CD4-positive, CD25-positive, alpha-beta regulatory T cell (primary cell): ENCODE results near the gene FAM120AOS. TPM values are rescaled to one million over a fixed set of nuclear protein-coding genes. Genes with fewer than 3 reads are reported as not detected.
A peak's percentile ranks its signal among the peaks of the same experiment; 100 is the strongest.

ENCODE experiments used
- ATAC-seq, 2 donors: fragments of 150-1000 bp; cut with Tn5 transposase; one replicate each; pipeline ENCODE4 v1.10.0; 2021; ENCODE audit warnings: low read depth in 2 of 2, moderate number of reproducible peaks in 2 of 2, moderate library complexity in 1 of 2
- DNase-seq, 3 donors: peaks; one replicate each; pipeline versions ENCODE4 v3.0.0 to v3.0.0-alpha.2; 2012 to 2022; ENCODE audit warnings: mixed read lengths in 1 of 3
- H3K27ac ChIP-seq: one replicate; pipeline ENCODE4 v1.7.0; 2013; ENCODE audit warnings: mild to moderate bottlenecking, low read length; ENCODE audit not compliant: insufficient read depth, poor library complexity, severe bottlenecking
- H3K27me3 ChIP-seq: one replicate; pipeline ENCODE4 v1.7.0; 2013; ENCODE audit warnings: low read length; ENCODE audit not compliant: control insufficient read depth, insufficient read depth
- H3K36me3 ChIP-seq: one replicate; pipeline ENCODE4 v1.7.0; 2013; ENCODE audit warnings: mild to moderate bottlenecking, low read length, moderate library complexity; ENCODE audit not compliant: control insufficient read depth, insufficient read depth
- H3K4me1 ChIP-seq: 2 replicates; pipeline ENCODE4 v1.7.0; 2013; ENCODE audit warnings: mild to moderate bottlenecking, low read length; ENCODE audit not compliant: insufficient read depth, control insufficient read depth, poor library complexity, severe bottlenecking
- H3K4me3 ChIP-seq: one replicate; pipeline ENCODE4 v1.7.0; 2013; ENCODE audit warnings: low read depth, mild to moderate bottlenecking, low read length, moderate library complexity
- H3K9me3 ChIP-seq, 2 experiments: 1 replicate in 1 of 2; 2 replicates in 1 of 2; pipeline ENCODE4 v1.7.0; 2013; ENCODE audit warnings: low read length in 2 of 2, mild to moderate bottlenecking in 1 of 2, moderate library complexity in 1 of 2; ENCODE audit not compliant: control insufficient read depth in 2 of 2
- H3K27ac Mint-ChIP-seq, 3 donors: one replicate each; pipeline ENCODE4 v1.8.0; 2020 to 2022; ENCODE audit warnings: mild to moderate bottlenecking in 3 of 3, mixed read lengths in 3 of 3, moderate library complexity in 2 of 3
- H3K27me3 Mint-ChIP-seq: one replicate; pipeline ENCODE4 v1.8.0; 2022; ENCODE audit warnings: mild to moderate bottlenecking, mixed read lengths
- H3K36me3 Mint-ChIP-seq: one replicate; pipeline ENCODE4 v1.8.0; 2020; ENCODE audit warnings: mixed read lengths
- H3K4me1 Mint-ChIP-seq, 4 donors: one replicate each; pipeline ENCODE4 v1.8.0; 2020 to 2022; ENCODE audit warnings: mixed read lengths in 4 of 4, mild to moderate bottlenecking in 1 of 4
- H3K4me3 Mint-ChIP-seq, 4 donors: one replicate each; pipeline ENCODE4 v1.8.0; 2020 to 2022; ENCODE audit warnings: mild to moderate bottlenecking in 4 of 4, mixed read lengths in 4 of 4, moderate library complexity in 3 of 4
- H3K9me3 Mint-ChIP-seq, 7 donors: one replicate each; pipeline ENCODE4 v1.8.0; 2020 to 2022; ENCODE audit warnings: mixed read lengths in 7 of 7, mild to moderate bottlenecking in 3 of 7, moderate library complexity in 2 of 7
- polyA plus RNA-seq, 4 donors: library from polyadenylated mRNA; unstranded; fragments of 300-500 nt; fragmentation: Illumina TruSeq; gene quantifications; one replicate each; pipeline ENCODE4 v1.2.3, GENCODE V29; 2021
- total RNA-seq: library from RNA; stranded (reverse); gene quantifications from one replicate; pipeline ENCODE4 v1.2.3, GENCODE V29; 2022

Gene FAM120AOS
- total and polyA plus RNA-seq, 5 donors from 2014 or later = 45.7 to 64.3 (median 52.1) TPM

DNA sequence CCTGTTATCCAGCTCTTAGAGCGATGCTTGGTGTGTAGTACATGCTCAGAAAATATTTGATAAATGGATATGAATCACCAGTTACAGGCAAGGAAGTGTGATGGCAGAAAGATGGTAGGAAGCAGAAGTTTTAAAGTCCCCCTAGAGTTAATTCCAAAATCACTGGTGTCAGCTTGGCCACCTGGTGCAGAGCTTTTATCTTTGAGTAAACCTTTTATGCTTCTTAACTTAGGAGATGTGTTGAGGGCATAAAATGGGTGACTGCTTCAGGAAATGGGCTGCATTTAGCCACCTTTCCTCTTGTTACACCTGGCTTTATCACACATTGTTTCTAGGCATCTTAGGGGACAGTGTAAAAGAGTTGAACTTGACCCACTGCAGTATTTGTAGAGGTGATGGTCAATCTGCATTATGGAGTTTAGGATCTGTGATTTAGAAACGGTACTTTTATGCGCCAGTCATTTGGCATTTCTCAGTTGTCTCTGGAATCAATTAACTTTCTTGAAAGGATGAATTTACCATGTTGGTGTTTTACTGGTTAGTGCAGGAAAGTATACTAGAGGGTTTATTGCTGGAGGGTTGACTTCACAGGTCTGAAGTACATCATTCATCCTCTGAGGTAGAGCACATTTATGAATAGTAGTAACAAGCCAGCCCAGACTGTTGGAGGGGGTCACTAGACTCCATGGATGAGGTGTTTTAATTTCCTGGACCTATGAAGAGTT, 7.5 kb upstream of the FAM120AOS start:
- no peak for DNase-seq
- Mint-ChIP-seq H3K36me3 (peaks cover 14% of the 10 kb centered on the region), H3K9me3 (no peaks in the 10 kb centered on the region), H3K27me3 (no peaks in the 10 kb centered on the region), H3K4me3 (peak overlapping the region in 2 of 4 donors; percentile 4 to 19), H3K27ac (peak overlapping the region; percentile 15 to 86 (median 62)), H3K4me1 (peaks cover 61 to 95% (median 85%) of the 10 kb centered on the region in 4 donors)
- H3K4me1 ChIP-seq = peaks cover 67% of the 10 kb centered on the region
- no peak overlapping the region for H3K27ac ChIP-seq
- peaks cover 2% of the 10 kb centered on the region for H3K36me3 ChIP-seq
- H3K27me3 ChIP-seq = no peaks in the 10 kb centered on the region
- no peaks in the 10 kb centered on the region for H3K9me3 ChIP-seq
- H3K4me3 ChIP-seq = peak overlapping the region; percentile 28
- no peak for ATAC-seq

- H3K4me1 ChIP-seq = peaks cover 62% of the 10 kb centered on the region
- peaks cover 14% of the 10 kb centered on the region for H3K36me3 Mint-ChIP-seq
- no peaks in the 10 kb centered on the region for H3K27me3 ChIP-seq
- H3K4me1 Mint-ChIP-seq = peaks cover 54 to 92% (median 82%) of the 10 kb centered on the region in 4 donors
- peak overlapping the region in 1 of 4 donors; percentile 72 for H3K4me3 Mint-ChIP-seq
- H3K27me3 Mint-ChIP-seq = no peaks in the 10 kb centered on the region
- peak overlapping the region; percentile 63 to 71 (median 65) for H3K27ac Mint-ChIP-seq
- no peak for ATAC-seq
- no peak for DNase-seq
- H3K9me3 Mint-ChIP-seq = no peaks in the 10 kb centered on the region
- no peaks in the 10 kb centered on the region for H3K9me3 ChIP-seq
- H3K36me3 ChIP-seq = peaks cover 2% of the 10 kb centered on the region
- peak overlapping the region; percentile 39 for H3K27ac ChIP-seq
- H3K4me3 ChIP-seq = no peak overlapping the region
Measured at GRCh38 chr9:93459432-93459847, 6.1 kb upstream of the FAM120AOS start.

- peak overlapping the region in 1 of 4 donors; percentile 72 for H3K4me3 Mint-ChIP-seq
- Histone ChIP-seq H3K27me3 (no peaks in the 10 kb centered on the region), H3K36me3 (peaks cover 2% of the 10 kb centered on the region), H3K4me1 (peaks cover 62% of the 10 kb centered on the region), H3K27ac (no peak overlapping the region), H3K9me3 (no peaks in the 10 kb centered on the region), H3K4me3 (no peak overlapping the region)
- H3K4me1 Mint-ChIP-seq = peaks cover 46 to 92% (median 82%) of the 10 kb centered on the region in 4 donors
- DNase-seq (no peak), ATAC-seq (no peak)
- H3K9me3 Mint-ChIP-seq = no peaks in the 10 kb centered on the region
- H3K27ac Mint-ChIP-seq = peak overlapping the region in 2 of 3 donors; percentile 20 to 65
- H3K27me3 Mint-ChIP-seq = no peaks in the 10 kb centered on the region
- H3K36me3 Mint-ChIP-seq = peaks cover 14% of the 10 kb centered on the region
Measured at GRCh38 chr9:93458712-93459111, 5.3 kb upstream of the FAM120AOS start.

DNA sequence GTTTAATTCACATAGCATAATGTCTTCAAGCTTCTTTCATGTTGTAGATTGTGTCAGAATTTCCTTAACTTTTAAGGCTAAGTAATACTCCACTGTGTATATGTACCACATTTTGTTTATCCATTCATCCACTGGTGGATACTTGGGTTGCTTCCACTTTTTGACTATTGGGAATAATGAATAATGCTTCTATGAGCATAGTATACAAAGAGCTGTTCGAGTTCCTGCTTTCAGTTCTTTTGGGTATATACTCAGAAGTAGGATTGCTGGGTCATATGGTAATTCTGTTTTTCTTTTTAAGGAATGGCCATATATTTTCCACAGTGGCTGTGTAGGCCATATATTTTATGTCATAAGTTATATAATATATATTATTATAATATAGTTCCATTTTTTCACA, 3.6 kb upstream of the FAM120AOS start:
- H3K27ac ChIP-seq = peak overlapping the region; percentile 70
- peaks cover 58% of the 10 kb centered on the region for H3K4me1 ChIP-seq
- H3K36me3 ChIP-seq = peaks cover 2% of the 10 kb centered on the region
- H3K9me3 ChIP-seq = no peaks in the 10 kb centered on the region
- ATAC-seq (no peak), DNase-seq (no peak)
- Mint-ChIP-seq H3K4me3 (peak overlapping the region in 2 of 4 donors; percentile 66 to 80), H3K36me3 (peaks cover 12% of the 10 kb centered on the region), H3K27ac (peak overlapping the region; percentile 59 to 92 (median 92)), H3K9me3 (no peaks in the 10 kb centered on the region), H3K4me1 (peaks cover 42 to 85% (median 71%) of the 10 kb centered on the region in 4 donors), H3K27me3 (no peaks in the 10 kb centered on the region)
- H3K27me3 ChIP-seq = no peaks in the 10 kb centered on the region
- H3K4me3 ChIP-seq = peak overlapping the region; percentile 66

DNA sequence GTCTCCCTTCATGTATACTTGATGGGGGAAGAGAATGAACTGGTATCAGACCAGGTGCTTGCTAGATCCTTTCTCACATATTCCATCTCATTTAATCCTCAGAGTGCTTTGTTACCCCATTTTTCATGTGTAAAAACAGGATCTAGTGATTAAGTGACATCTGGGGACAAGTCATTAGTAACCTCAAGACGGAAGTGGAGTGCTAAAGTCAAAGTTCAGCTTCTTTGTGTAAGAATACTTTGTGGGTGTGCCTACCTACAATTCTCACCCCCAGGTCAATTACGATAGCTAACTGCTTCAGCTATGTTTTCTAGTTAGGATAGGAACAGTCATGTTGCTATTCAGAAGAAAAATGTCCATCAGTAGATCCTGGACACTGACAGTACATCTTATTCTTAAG, 3.1 kb upstream of the FAM120AOS start:
- Mint-ChIP-seq H3K27ac (peak overlapping the region; percentile 59 to 92 (median 92)), H3K4me3 (peak overlapping the region; percentile 61 to 80 (median 65)), H3K36me3 (peaks cover 12% of the 10 kb centered on the region), H3K9me3 (no peaks in the 10 kb centered on the region), H3K4me1 (peaks cover 42 to 82% (median 69%) of the 10 kb centered on the region in 4 donors), H3K27me3 (no peaks in the 10 kb centered on the region)
- Histone ChIP-seq H3K36me3 (peaks cover 2% of the 10 kb centered on the region), H3K27ac (peak overlapping the region; percentile 70), H3K4me1 (peaks cover 58% of the 10 kb centered on the region), H3K27me3 (no peaks in the 10 kb centered on the region), H3K9me3 (no peaks in the 10 kb centered on the region), H3K4me3 (peak overlapping the region; percentile 66)
- DNase-seq (peak in 2 of 3 donors; percentile 22 to 69), ATAC-seq (peak in 1 of 2 donors; percentile 16)

GRCh38 chr9:93456022-93456421, 2.6 kb upstream of the FAM120AOS start:
- DNase-seq (no peak), ATAC-seq (no peak)
- H3K9me3 Mint-ChIP-seq = no peaks in the 10 kb centered on the region
- H3K27me3 Mint-ChIP-seq = no peaks in the 10 kb centered on the region
- H3K9me3 ChIP-seq = no peaks in the 10 kb centered on the region
- no peaks in the 10 kb centered on the region for H3K27me3 ChIP-seq
- H3K36me3 Mint-ChIP-seq = peaks cover 12% of the 10 kb centered on the region
- peaks cover 56% of the 10 kb centered on the region for H3K4me1 ChIP-seq
- peak overlapping the region; percentile 88 for H3K27ac ChIP-seq
- peaks cover 2% of the 10 kb centered on the region for H3K36me3 ChIP-seq
- peaks cover 42 to 78% (median 67%) of the 10 kb centered on the region in 4 donors for H3K4me1 Mint-ChIP-seq
- H3K4me3 ChIP-seq = peak overlapping the region; percentile 66
- peak overlapping the region; percentile 59 to 92 (median 92) for H3K27ac Mint-ChIP-seq
- peak overlapping the region; percentile 61 to 80 (median 65) for H3K4me3 Mint-ChIP-seq

DNA sequence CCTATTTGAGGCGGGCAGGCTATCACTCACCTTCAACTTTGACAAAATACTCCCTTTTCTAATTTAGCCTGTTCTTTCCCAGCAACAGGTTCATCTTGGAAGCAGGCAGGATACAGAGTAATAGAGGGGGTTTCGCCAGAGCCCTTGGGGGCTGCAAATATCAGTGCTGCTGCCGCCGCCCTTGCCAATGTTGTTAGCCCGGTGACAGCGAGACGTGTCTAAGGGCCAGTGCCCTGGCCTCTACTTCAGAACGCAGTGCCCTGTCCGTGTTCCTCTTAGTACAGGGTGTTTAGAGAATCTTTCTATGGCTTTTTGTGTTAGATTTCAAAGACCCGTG, 703 bp downstream of the FAM120AOS start:
- Histone ChIP-seq H3K4me3 (peak overlapping the region; percentile 94), H3K9me3 (no peaks in the 10 kb centered on the region), H3K4me1 (peaks cover 55% of the 10 kb centered on the region), H3K36me3 (peaks cover 12% of the 10 kb centered on the region), H3K27ac (peak overlapping the region; percentile 88), H3K27me3 (no peaks in the 10 kb centered on the region)
- H3K27ac Mint-ChIP-seq = peak overlapping the region; percentile 92 to 95 (median 95)
- DNase-seq (no peak), ATAC-seq (no peak)
- no peaks in the 10 kb centered on the region for H3K9me3 Mint-ChIP-seq
- peaks cover 19 to 67% (median 46%) of the 10 kb centered on the region in 4 donors for H3K4me1 Mint-ChIP-seq
- H3K4me3 Mint-ChIP-seq = peak overlapping the region; percentile 94 to 98 (median 98)
- H3K27me3 Mint-ChIP-seq = no peaks in the 10 kb centered on the region
- peaks cover 10% of the 10 kb centered on the region for H3K36me3 Mint-ChIP-seq
